GM21367 (cell line): ENCODE results near the gene ABCG1.

Source experiments
- ATAC-seq: cut with Tn5 transposase; IDR thresholded peaks from one replicate; pipeline ENCODE4 v1.9.1; 2021; ENCODE audit not compliant: unreplicated experiment

ABCG1 gene

DNA sequence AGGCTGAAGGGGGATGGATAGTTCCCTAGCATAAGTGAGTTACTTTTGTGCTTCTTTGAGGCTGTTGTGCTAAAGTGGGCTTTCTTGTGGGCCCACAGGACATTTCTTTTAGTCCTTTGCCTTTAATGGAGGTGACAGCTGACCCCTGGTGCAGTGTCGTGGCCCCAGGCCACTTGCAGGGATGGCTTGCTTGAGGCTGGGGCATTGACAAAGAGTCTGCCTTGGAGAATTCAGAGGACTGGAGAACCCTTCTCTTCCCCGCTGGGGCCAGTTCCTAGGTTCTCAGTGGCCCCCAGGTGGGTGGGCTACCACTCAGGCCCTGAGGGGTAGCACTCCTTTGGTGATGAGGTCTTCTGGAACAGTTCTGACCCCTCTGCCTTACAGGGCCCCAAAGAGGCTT lies 12.8 kb downstream of the ABCG1 start:
- no peak for ATAC-seq

DNA sequence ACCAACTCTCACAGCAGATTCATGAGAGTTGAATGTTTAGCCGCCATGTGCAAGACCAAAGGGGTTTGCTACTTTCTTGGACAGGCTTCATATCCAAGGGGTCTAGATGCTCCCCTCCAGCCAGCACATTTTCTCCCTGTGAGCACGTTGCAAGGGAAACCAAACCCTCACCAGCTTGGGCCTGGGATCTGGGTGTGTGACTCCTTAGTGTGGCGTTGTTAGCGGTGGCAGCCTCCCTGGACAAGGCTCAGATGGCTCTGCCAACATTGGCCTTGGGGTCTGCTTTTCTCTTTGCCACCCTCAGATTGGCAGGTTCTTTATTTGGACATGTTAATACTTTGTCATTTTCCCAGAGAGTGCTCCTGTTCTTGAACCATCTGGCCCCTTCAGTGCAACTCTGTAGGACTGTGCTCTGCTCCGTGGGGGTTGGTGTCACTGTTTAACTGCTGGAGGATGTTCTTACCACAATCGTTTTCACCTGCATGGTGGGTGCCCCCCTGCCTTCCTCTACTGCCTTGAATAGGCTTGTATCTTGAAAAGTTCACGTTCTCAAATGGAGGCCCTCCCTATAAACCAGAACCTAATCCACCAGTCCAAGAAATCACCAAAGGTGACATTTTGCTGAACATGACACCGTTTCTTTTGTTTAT lies 13.4 kb downstream of the ABCG1 start:
- no peak for ATAC-seq

DNA sequence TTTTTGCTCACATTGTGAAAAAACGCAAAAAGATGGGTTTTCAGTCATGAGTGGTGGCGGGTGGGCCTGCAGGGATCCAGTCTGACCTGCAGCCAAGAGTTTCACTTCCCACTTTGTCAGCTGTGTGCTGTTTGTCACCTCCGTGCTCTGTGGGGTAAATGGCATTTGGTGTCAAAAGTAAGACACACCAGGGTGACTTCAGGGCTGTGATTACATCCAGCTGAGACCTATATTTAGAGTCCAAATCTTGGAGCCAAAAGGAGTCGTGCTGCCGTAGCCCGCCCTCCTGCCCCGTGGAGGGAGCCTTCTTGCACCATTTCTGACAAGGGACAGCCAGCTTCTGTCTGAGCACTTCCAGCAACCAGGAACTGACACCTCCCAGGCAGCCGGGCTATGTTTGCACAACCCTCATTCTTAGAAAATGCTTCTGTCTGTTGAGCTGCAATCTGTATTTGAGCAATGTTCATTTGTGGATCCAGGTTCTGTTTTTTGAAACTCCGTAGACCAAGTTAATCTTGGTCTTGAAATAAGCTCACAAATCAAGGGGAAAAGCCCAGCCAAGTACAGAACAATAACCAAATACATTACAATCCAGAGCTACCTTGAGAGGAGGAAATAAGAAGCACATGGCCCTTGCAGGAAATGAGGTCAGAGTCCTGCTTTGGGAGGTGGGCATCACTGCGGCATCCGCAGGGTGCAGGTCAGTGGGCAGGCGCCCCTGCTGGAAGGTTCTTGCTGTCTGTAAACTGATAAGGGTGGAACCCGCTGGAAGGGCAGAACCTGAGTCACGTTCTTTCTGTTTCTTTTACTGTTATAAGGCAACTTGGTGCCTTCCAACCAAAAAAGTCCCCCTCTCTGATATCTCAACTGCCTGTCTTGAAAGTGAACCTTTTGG lies 14.4 kb downstream of the ABCG1 start:
- peak; percentile 42 for ATAC-seq

DNA sequence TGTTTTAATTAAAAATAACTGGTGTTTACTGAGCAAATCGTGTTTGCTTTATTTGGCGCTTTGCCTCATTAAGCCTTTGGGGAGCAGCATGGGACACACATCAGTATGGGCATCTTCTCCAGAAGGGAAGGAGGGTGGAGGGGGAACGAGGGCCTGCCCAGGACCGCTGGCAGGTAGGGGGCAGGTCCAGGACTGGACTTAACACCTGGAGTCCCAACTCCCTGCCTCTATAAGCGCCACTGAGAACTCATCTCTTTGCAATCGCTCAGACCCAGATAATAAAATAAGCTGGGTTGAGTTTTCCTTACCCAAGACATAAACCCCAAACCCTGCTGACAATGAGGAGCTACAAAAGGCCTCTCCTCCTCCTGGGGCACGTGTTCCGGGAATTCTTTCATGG lies 15.1 kb downstream of the ABCG1 start:
- no peak for ATAC-seq

DNA sequence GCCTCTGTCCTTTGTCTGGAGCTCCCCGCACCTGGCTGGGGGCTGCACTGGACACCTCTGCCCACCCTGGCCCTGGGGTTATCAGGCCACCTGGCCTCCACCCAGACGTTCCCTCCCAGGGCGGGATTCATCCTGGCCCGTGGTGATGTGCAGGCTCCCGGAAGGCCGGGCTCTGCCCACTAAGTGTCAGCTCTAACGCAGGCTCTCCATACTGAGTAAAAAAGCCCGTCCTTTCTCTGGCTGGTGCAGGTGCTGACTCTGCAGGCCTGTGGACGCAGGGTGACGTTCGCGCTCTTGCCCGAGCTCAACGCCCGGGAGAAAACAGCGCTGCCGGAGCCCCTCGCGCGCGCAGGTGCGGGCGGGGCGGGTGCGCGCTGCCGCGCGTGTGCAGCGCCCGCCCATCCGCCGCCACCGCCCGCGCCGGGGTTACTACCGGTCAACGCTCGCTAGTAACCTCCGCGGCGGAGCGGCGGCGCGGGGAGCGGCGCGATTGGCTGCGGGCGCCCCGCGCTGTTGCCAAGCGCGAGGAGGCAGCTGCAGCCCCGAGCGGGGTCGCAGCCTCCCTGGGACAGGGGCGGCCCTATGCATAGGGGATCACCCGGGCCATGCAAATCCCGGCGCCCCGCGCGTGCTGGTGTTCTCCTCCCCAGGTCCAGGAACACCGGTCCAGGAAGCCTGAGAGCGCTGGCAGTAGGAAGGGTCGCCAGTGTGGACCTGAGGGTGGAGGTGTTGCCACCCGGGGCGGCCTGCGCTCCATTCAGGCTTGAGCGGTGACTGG lies 15.7 kb downstream of the ABCG1 start:
- ATAC-seq: peak; percentile 31

DNA sequence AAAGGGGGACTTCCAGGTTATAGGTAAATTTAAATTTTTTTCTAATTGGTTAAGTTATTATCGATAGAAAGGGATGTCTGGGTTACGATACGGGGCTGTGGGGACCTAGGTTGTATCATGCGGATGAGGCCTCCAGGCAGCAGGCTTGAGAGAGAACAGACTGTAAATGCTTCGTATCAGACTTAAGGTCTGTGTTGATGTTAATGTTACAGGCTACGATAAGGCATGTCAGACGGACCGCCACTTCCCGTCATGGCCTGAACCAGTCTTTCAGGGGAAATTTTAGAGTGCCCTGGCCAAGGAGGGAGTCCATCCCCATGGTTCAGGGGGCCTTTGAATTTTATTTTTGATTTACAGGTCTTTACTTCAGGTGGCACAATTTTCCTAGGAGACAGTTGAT lies 16.7 kb downstream of the ABCG1 start:
- ATAC-seq: no peak

DNA sequence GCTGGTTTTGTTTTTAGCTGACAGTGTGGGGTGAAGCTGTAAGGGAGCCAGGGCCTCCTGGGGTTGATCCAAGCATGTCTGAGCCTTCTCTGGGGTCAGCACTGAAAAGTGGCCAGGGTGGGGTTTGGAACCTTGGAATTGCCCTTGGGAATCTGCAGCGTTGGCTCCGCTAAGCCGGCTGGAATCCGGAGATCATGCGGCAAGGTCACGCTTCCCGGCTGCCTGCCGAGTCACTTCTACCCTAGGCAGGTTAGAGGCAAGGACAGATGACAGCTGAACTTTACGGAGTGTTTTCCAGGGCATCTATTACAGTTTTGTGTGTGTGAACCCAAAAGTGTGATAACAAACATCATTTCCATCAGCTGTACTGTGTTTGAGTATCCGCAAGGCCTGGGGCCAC lies 17.1 kb downstream of the ABCG1 start:
- no peak for ATAC-seq

DNA sequence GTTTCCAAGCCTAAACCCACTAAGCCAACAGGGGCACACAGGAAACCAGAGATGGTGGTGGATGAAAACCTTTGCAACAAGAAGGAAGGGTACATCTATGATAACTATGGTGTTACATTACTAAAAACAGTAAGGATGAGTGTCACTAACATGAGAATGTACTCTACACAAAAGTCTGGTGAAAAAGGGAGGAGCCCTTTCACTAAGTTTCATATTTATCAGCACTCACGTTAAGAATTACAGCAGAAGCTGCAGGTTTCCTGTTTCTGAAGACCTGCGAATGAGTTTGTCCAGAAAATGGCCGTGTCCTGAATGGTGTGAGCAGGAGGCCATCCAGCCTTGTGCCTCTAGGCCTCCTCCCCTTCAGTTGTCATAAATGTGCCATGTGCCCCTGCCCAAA lies 17.8 kb downstream of the ABCG1 start:
- ATAC-seq: no peak

DNA sequence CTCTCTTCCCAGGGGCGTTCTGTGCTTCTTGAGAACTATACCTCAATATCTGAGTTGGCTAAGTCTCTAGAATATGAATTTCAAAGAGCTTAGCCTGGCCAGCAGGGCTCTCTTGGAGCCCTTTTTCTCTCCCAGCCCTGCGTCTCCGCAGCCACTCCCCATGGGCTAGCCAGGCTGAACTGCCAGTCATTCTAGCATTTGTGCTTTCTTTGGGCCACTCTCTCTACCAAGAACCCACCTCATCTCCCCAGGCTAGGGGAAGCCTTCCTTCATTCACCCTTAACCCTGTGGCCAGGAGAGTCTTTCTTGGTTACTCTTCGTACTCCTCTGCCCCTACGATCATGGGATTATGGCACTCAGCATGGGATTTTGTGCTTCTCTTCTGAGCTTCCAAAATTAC lies 18.2 kb downstream of the ABCG1 start:
- no peak for ATAC-seq

DNA sequence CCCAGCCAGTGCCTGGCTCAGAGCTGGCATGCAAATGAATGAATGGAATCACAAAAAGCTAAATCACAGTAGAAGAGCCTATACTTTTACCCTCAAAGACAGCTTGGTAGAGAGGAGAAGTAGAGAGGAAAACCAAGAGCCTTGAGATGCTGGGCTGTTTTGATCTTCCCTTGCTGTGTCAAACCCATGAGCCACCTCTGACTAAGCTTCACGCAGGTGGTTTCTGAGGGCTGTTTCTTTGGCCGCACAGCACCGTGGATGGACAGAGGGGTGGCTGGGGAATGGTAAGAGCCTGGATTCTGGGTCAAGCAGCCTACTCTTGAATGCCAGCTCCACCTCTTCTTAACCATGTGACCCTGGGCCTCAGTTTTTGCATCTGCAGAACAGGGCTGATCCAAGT lies 18.6 kb downstream of the ABCG1 start:
- no peak for ATAC-seq

DNA sequence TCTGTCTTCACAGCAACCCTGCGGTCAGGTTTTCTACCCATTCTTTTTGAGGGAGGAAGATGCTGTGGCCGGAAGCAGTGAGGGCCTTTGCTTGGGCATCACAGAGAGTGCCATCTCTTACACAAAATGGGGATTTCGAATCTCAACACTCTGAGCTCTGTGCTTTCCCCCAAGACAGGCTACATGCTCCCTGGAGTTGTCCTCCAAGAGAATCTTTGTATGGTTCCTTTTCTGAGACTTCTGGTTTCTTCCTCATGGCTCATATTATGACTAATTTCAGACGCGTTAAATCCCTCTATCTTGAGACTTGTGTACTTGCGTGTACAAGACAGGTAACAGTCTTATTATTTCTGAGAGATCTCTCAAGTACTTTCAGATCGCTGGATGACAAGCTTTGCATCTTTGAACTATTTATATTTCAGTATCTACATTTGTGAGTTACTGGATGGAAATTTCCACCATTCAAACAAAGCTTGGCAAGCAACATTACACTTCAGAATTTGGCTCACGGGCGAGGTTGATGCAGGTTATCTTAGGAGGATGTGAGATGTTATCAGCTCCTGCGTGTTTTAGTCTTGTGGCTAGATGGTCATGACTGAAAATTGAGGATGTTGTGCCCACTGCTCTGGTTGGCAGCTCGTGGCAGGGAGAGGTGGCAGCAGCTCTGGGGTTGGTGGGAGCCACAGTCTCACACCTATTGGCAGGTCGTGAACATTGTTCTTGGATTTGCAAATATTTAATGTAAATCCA lies 19.4 kb downstream of the ABCG1 start:
- ATAC-seq: no peak

DNA sequence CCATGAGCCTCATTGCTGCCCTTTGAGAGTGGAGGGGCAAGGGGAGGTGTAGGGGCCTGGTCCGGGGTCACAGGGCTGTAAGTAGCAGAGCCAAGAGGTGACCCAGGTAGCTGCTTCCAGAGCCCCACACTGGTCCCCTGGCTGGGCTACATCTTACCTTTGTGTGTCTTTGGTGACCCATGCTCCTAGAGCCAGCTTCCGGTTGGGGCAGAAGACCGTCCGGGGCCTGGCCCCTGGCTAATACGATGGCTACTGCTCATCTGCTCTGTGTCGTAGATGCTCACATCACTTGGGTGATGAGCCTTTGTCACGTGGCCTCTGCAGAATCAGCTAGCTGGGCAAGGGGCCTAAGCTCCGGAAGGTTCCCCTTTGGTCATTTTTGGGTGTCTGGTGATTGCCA lies 20.6 kb downstream of the ABCG1 start:
- no peak for ATAC-seq

DNA sequence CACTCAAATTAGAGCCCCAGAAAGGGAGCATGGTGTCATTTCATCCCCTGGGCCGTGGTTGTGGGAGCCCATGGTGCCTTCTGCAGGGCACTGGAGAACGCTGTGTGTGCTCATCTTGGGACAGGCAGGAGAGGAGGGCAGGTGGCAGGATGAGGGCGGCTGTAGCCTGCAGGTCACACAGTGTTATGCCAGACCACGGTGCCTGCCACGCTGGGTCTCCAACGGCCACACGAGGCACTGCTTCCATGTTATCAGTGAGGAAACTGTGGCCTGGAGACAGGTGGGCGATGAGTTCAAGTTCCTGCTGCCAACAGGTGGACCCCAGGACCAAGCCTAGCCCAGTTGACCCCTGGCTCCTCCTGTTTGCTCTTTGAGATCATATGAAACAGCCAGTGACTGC lies 21.0 kb downstream of the ABCG1 start:
- no peak for ATAC-seq

DNA sequence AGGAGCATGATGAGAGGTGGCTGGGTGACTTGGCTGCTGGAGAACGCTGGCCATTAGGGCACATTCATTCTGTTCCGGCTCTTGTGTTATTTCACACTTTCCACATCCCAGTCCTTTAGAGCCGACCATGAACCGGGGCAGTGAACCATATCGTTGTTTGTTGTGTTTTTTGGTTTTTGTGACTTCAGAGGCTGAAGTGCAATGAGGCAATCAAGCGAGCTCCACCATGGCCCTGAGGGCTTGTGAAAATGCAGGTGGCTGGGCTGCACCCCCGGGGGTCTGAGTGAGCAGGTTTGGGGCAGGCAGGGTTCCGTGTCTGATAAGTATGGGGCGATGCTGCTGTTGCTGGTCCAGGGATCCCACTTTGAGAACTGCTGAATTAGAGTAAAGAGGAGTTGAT lies 23.7 kb downstream of the ABCG1 start:
- no peak for ATAC-seq

DNA sequence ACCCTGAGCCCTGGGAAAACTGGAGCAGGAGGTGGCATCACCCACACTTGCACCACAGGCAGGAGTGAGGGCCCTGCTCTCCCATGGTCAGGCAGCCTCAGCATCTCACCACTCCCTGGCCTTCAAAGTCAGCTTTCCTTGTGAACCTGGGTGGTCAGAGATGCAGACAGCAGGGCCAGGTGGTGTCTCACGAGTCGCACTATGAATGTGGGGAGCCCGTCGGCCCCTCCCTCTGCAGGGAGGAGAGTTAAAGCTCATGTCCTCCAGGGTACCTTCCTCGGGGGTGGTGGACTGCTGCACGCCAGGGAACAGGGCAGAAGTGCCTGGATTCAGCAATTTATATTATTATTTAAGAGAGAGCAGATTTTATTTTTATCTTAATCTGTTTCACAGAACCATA lies 24.1 kb downstream of the ABCG1 start:
- no peak for ATAC-seq

DNA sequence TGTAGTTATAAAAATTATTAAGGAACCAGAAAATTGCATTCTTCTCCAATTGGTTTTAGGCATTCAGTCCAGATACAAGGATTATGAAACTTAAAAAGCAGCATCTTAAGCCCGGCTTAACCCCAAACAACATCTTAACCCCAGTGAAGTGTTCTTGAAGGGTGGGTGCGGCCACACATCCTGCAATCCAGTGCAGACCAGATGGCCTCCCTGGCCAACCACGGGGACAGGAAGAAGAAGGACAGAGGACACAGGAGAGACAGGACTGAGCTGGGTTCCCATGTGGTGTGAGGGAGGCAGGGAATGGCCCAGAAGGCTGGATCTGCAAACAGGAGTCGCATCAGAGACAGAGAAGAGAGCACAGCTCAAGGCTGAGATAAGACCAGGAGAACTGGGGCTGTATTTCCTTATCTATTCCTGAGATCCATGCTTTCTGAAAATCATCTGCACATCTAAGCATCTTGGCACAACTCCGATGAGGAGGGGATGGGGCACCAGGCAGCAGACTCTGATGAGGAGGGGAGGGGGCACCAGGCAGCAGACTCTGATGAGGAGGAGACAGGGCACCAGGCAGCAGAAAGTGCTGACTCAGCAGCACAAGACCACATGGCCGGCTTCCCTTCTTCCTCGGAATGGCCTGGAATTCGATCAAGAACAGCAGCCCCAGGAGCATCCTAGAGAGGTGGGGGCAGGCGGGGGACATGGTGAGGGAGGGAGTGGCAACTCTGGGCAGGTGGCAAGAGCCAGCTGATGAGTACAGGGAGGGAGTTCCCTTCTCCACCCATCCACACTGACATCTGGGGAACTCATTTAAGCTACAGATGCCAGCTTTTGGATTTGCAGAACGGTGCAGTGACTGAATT lies 26.6 kb downstream of the ABCG1 start:
- ATAC-seq: no peak

DNA sequence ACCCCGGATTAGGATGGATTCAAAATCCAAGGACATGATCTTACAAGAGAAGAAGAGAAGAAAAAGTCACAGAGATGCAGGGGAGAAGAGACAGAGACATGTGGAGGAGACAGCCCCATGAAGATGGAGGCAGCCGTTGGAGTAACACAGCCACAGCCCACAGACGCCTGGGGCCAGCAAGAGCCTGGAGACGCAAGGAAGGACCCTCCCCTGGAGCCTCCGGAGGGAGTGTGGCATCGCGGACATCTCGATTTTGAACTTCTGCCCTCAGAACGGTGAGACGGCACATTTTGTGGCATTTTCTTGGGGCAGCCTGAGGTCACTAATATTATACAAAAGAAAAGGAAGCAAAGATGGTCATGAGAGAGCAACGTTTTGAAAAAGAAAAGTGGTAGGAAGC lies 28.8 kb downstream of the ABCG1 start:
- no peak for ATAC-seq

DNA sequence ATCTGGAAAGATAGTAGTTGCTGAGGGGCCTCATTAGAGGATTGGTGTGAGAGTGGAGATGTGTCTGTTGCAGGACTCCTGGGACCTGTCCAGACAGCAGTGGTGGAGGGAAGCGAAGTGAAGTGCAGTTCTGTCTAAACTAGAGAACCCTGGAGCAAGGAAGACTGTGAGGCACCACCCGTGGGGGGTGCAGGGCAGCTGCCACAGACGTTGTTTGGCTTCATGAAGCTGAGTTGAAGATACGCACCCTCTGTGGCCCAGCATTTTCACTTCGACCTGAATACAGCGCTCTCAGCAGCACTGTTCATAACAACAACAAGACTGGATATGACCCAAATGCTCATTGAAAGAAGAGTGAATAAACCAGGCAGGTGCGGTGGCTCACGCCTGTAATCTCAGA lies 29.3 kb downstream of the ABCG1 start:
- no peak for ATAC-seq

DNA sequence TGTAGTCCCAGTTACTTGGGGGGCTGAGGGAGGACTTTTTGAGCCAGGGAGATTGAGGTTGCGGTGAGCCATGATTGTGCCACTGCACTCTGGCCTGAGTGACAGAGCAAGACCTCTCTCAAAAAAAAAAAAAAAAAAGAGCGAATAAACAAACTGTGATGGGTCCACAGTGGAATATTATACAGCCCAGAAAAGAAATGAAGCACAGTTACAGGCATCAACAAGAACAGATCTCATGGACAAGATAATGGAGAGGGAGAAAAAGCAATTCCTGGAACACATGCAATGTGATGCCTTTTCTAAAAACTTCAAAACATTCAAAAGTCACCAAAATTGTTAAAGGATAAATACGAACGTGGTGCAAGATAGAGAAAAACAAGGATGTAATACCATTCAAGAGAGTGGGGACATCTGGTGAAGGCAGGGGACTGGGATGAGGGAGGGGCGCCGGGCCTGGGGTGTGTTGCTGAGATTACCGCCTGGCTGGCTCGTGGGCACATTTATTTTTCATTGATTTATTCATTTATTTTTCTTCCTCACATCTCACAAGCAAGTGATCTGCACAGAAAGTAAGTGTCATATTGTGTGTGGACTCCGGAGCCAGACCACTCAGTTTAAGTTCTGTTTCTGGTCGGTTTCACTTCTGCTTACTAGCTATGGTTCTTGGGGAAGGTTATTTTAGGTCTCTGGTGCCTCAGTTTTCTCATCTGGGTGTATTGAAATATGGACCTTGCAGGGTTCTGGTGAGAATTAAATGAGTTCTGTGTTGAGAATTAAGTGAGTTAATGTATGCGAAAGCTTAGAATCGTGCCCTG lies 30.1 kb downstream of the ABCG1 start:
- peak; percentile 93 for ATAC-seq
